BLaER1 treated with 17β-estradiol and CSF1 and Interleukin-3, amounts not matched to agents 10 nM and 100 nM (cell line): ENCODE results near the gene SP1.
A peak's percentile ranks its signal among the peaks of the same experiment; 100 is the strongest.
"Not testable (repeated sequence)": the region's sequence is repeated elsewhere in the genome, so short reads cannot be mapped to it uniquely, and the experiment has no call there.

Experiments used
- H3K27ac ChIP-seq, 11 experiments: shearing (Covaris generic); formaldehyde crosslinking; 2 replicates each; pipeline ENCODE4 v1.8.1; 2022
- H3K27me3 ChIP-seq, 11 experiments: shearing (Covaris generic); formaldehyde crosslinking; 2 replicates each; pipeline ENCODE4 v1.8.1; 2022
- H3K36me3 ChIP-seq, 11 experiments: shearing (Covaris generic); formaldehyde crosslinking; 2 replicates each; pipeline ENCODE4 v1.8.1; 2022
- H3K4me1 ChIP-seq, 10 experiments: shearing (Covaris generic); formaldehyde crosslinking; 2 replicates each; pipeline ENCODE4 v1.8.1; 2022
- H3K4me2 ChIP-seq, 11 experiments: shearing (Covaris generic); formaldehyde crosslinking; 2 replicates each; pipeline ENCODE4 v1.8.1; 2022
- H3K4me3 ChIP-seq, 10 experiments: shearing (Covaris generic); formaldehyde crosslinking; 2 replicates each; pipeline ENCODE4 v1.8.1; 2022
- H3K9ac ChIP-seq, 11 experiments: shearing (Covaris generic); formaldehyde crosslinking; 2 replicates each; pipeline ENCODE4 v1.8.1; 2022
- H3K9me3 ChIP-seq, 11 experiments: shearing (Covaris generic); formaldehyde crosslinking; replicated peaks in 1 of 11; 2 replicates each; pipeline ENCODE4 v1.8.1; 2022
- H4K20me1 ChIP-seq, 11 experiments: shearing (Covaris generic); formaldehyde crosslinking; 2 replicates each; pipeline ENCODE4 v1.8.1; 2022
- Cebpa-rat ChIP-seq, 11 experiments: shearing (Covaris generic); IDR thresholded peaks; 2 replicates each; pipeline ENCODE4 v1.8.1; 2022

SP1 gene

DNA sequence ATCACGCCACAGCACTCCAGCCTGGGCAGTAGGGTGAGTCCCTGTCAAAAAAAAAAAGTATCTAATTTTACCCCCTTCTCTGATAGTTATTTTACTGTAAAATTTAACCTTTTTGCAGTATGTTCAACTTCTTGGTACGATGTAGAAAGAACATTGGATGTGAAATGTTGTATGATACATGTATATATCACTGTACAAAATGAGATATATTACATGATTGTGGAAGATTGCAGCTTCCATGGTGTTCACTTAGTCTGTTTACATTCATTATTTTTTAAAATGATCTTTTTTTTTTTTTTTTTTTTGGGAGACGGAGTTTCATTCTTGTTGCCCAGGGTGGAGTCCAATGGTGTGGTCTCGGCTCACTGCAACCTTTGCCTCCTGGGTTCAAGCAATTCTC, 9.0 kb downstream of the SP1 start:
- Histone ChIP-seq H3K4me2 (peak overlapping the region; percentile 66 to 96 (median 91)), H3K9me3 (no peaks in the 10 kb centered on the region), H3K9ac (peak overlapping the region in 6 of 11 experiments; percentile 4 to 43 (median 33); a peak in 4 of 22 replicates), H3K4me1 (peaks cover 62 to 73% (median 67%) of the 10 kb centered on the region in 10 experiments), H4K20me1 (peaks cover 72 to 99% (median 97%) of the 10 kb centered on the region in 11 experiments; a peak in 21 of 22 replicates), H3K27ac (peak overlapping the region in 1 of 11 experiments; percentile 31; a peak in 2 of 22 replicates), H3K27me3 (no peaks in the 10 kb centered on the region), H3K4me3 (no peak overlapping the region; a peak in 1 of 20 replicates), H3K36me3 (peaks cover 62 to 97% (median 86%) of the 10 kb centered on the region in 11 experiments)
- no peak for TF ChIP-seq Cebpa-rat (IDR thresholded peaks at IDR 0.05)

DNA sequence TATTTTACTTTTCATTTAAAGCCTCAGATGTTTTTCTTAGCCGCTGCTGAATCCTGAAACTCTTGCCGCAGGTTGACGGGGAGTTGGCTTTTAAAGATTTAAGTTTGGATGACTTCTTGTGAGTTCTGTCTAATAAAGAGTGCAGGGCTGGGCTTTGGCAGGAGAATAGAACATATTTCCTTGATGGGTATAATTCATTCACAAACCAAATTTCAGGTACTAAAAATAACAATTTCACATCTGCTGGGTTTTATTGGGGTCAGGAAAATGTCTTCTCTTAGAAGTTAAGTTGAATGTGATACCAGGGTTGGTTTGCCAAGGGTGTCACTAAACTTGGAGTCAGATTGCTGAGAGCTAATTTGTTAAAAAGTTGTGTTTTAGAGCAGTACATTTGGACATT, 9.7 kb downstream of the SP1 start:
- H3K9me3 ChIP-seq = no peaks in the 10 kb centered on the region
- TF ChIP-seq Cebpa-rat (IDR thresholded peaks at IDR 0.05) = no peak
- no peak overlapping the region for H3K27ac ChIP-seq
- H4K20me1 ChIP-seq = peaks cover 69 to 99% (median 97%) of the 10 kb centered on the region in 11 experiments; a peak in 21 of 22 replicates
- peaks cover 55 to 65% (median 59%) of the 10 kb centered on the region in 10 experiments for H3K4me1 ChIP-seq
- peak overlapping the region; percentile 66 to 96 (median 91); a peak in 21 of 22 replicates for H3K4me2 ChIP-seq
- no peaks in the 10 kb centered on the region for H3K27me3 ChIP-seq
- peak overlapping the region in 3 of 11 experiments; percentile 19 to 42 (median 39); a peak in 2 of 22 replicates for H3K9ac ChIP-seq
- H3K4me3 ChIP-seq = no peak overlapping the region
- H3K36me3 ChIP-seq = peaks cover 57 to 97% (median 85%) of the 10 kb centered on the region in 11 experiments

DNA sequence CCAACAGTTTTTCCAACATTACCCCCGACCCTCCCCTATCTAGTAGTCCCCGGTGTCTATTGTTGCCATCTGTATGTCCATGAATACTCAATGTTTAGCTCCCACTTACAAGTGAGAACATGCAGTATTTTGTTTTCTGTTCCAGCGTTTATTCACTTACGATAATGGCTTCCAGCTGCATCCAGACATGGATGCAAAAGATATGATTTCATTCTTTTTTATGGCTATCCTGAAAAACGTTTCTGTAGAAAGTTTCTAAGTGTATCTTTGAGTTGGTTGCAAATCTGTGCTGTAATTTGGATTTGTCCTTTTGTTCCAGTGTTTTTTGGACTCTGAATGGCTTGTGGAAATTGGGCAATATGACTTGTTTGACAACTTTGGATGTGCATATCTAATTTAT, 11.7 kb downstream of the SP1 start:
- Histone ChIP-seq H3K4me3 (no peak overlapping the region), H3K27me3 (no peaks in the 10 kb centered on the region), H4K20me1 (peaks cover 62 to 99% (median 97%) of the 10 kb centered on the region in 11 experiments; a peak in 21 of 22 replicates), H3K9me3 (no peaks in the 10 kb centered on the region), H3K4me1 (peaks cover 34 to 49% (median 43%) of the 10 kb centered on the region in 10 experiments), H3K9ac (no peak overlapping the region), H3K4me2 (no peak overlapping the region), H3K27ac (no peak overlapping the region), H3K36me3 (peaks cover 62 to 97% (median 85%) of the 10 kb centered on the region in 11 experiments)
- no peak for TF ChIP-seq Cebpa-rat (IDR thresholded peaks at IDR 0.05)

DNA sequence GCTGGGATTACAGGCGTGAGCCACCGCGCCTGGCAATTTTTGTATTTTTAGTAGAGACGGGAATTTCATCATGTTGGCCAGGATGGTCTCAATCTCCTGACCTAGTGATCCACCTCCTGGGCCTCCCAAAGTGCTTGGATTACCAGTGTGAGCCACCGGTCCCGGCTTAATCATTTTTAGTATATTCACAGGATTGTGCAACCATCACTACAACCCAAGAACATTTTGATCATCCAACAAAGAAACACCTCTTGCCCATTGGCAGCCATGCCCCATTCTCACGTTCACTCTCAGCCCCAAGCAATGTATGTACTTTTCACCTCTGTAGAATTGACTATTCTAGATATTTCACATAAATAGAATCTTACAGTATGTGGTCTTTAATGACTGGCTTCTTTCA, 19.9 kb downstream of the SP1 start:
- peak in 3 of 11 experiments; percentile 10 to 67 (median 17); a peak in 1 of 22 replicates for TF ChIP-seq Cebpa-rat (IDR thresholded peaks at IDR 0.05)
- H3K27ac ChIP-seq = no peak overlapping the region
- no peak overlapping the region for H3K9ac ChIP-seq
- peaks cover 0 to 15% (median 8%) of the 10 kb centered on the region in 10 experiments; a peak in 6 of 20 replicates for H3K4me1 ChIP-seq
- peaks cover 0 to 4% (median 0%) of the 10 kb centered on the region in 11 experiments; a peak in 2 of 22 replicates for H3K9me3 ChIP-seq
- H3K4me3 ChIP-seq = no peak overlapping the region
- peaks cover 23 to 100% (median 72%) of the 10 kb centered on the region in 11 experiments; a peak in 21 of 22 replicates for H4K20me1 ChIP-seq
- peaks cover 68 to 98% (median 90%) of the 10 kb centered on the region in 11 experiments for H3K36me3 ChIP-seq
- no peak overlapping the region for H3K4me2 ChIP-seq
- H3K27me3 ChIP-seq = no peaks in the 10 kb centered on the region

DNA sequence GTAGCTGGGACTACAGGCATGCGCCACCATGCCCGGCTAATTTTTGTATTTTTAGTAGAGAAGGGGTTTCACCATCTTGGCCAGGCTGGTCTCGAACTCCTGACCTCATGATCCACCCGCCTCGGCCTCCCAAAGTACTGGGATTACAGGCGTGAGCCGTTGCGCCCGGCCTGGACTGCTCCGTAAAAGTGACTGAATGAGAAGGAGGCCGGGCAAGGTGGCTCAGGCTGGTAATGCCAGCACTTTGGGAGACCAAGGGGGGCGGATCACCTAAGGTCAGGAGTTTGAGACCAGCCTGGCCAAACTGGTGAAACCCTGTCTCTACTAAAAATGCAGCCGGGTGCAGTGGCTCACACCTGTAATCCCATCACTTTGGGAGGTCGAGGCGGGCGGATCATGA, 22.4 kb downstream of the SP1 start:
- not testable (repeated sequence) for H3K9ac ChIP-seq, H3K4me2 ChIP-seq, H3K27me3 ChIP-seq, H3K9me3 ChIP-seq, H3K4me1 ChIP-seq, H3K27ac ChIP-seq, H3K4me3 ChIP-seq
- Histone ChIP-seq H3K36me3 (peaks cover 65 to 100% (median 88%) of the 10 kb centered on the region in 11 experiments), H4K20me1 (peaks cover 11 to 100% (median 64%) of the 10 kb centered on the region in 11 experiments; a peak in 21 of 22 replicates)

DNA sequence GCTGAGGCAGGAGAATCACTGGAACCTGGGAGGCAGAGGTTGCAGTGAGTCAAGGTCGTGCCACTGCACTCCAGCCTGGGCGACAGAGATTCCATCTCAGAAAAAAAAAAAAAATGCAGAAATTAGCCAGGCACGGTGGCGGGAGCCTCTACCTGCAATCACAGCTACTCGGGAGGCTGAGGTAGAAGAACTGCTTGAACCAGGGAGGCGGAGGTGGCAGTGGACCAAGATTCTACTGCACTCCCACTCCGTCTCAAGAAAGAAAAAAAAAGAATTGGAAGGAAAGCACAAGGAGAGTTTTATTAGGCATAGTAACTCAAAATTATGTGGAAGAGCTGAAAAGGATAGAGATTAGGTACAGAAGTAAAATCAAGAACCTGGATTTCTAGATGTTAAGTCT, 22.9 kb downstream of the SP1 start:
- peaks cover 0 to 4% (median 0%) of the 10 kb centered on the region in 11 experiments; a peak in 2 of 22 replicates for H3K9me3 ChIP-seq
- H3K4me3 ChIP-seq = no peak overlapping the region
- no peak overlapping the region for H3K27ac ChIP-seq
- H3K4me2 ChIP-seq = no peak overlapping the region
- 0 out of 20 replicates have a peak, but pooled peaks cover 0 to 4% (median 0%) of the 10 kb centered on the region in 10 experiments for H3K4me1 ChIP-seq
- no peak overlapping the region for H3K9ac ChIP-seq
- H3K36me3 ChIP-seq = peaks cover 70 to 100% (median 88%) of the 10 kb centered on the region in 11 experiments
- peaks cover 11 to 97% (median 59%) of the 10 kb centered on the region in 11 experiments; a peak in 21 of 22 replicates for H4K20me1 ChIP-seq
- H3K27me3 ChIP-seq = no peaks in the 10 kb centered on the region
- TF ChIP-seq Cebpa-rat (IDR thresholded peaks at IDR 0.05) = no peak

DNA sequence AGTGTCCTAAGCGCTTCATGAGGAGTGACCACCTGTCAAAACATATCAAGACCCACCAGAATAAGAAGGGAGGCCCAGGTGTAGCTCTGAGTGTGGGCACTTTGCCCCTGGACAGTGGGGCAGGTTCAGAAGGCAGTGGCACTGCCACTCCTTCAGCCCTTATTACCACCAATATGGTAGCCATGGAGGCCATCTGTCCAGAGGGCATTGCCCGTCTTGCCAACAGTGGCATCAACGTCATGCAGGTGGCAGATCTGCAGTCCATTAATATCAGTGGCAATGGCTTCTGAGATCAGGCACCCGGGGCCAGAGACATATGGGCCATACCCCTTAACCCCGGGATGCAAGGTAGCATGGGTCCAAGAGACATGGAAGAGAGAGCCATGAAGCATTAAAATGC, 31.0 kb downstream of the SP1 start:
- no peak for TF ChIP-seq Cebpa-rat (IDR thresholded peaks at IDR 0.05)
- Histone ChIP-seq H3K27me3 (peaks cover 0 to 12% (median 0%) of the 10 kb centered on the region in 11 experiments; a peak in 4 of 22 replicates), H3K27ac (no peak overlapping the region), H3K4me3 (no peak overlapping the region), H3K4me2 (no peak overlapping the region; a peak in 1 of 22 replicates), H3K9ac (no peak overlapping the region), H3K4me1 (peaks cover 30 to 41% (median 34%) of the 10 kb centered on the region in 10 experiments), H3K36me3 (peaks cover 76 to 90% (median 82%) of the 10 kb centered on the region in 11 experiments), H3K9me3 (no peaks in the 10 kb centered on the region), H4K20me1 (peaks cover 0 to 90% (median 23%) of the 10 kb centered on the region in 11 experiments; a peak in 18 of 22 replicates)

DNA sequence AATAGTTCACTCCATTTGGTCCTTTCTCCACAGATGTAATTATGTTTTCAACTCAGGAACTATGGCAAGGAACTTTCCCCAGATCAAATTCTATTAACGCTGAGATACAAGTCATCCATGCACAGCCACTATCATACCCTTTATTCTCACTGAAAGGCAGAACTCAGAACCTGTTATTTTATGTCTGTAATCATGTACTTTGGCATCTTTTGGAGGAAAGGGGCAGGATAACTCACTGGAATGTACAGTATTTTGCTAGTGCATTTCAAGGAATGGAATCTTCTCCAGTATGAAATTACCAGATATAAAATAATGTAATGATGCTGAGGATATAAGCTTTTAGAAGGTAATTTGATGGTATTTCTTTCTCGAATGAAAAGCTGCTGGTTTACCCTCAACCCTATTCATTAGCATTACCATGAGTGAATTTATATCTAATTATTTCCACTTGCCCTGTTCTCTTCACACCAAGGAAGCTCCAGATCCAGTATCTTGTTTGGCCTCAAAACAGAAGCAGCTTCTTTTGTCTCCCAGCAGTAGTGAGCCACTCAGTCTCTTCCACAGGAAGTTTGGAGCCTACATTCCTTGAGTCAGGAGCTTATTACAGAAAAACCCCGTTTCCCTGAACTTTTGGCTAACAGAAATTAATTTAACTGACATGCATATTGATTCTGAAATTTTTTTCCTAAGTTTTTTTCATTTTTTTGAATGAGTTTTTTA, 33.7 kb downstream of the SP1 start:
- H3K27me3 ChIP-seq = peaks cover 0 to 20% (median 0%) of the 10 kb centered on the region in 11 experiments; a peak in 9 of 22 replicates
- no peaks in the 10 kb centered on the region for H3K9me3 ChIP-seq
- peaks cover 55 to 67% (median 59%) of the 10 kb centered on the region in 10 experiments for H3K4me1 ChIP-seq
- H4K20me1 ChIP-seq = peaks cover 0 to 93% (median 26%) of the 10 kb centered on the region in 11 experiments; a peak in 14 of 22 replicates
- peak overlapping the region in 7 of 11 experiments; percentile 1 to 49 (median 36); a peak in 10 of 22 replicates for H3K4me2 ChIP-seq
- H3K4me3 ChIP-seq = no peak overlapping the region
- peaks cover 51 to 63% (median 55%) of the 10 kb centered on the region in 11 experiments for H3K36me3 ChIP-seq
- no peak for TF ChIP-seq Cebpa-rat (IDR thresholded peaks at IDR 0.05)
- H3K9ac ChIP-seq = no peak overlapping the region
- no peak overlapping the region for H3K27ac ChIP-seq
